B cell (primary cell): ENCODE results near the gene SLC7A5. TPM values are rescaled to one million over a fixed set of nuclear protein-coding genes. Genes with fewer than 3 reads are reported as not detected.

ENCODE experiments used
- ATAC-seq: fragments of 200-7000 bp; cut with Tn5 transposase; one replicate; pipeline ENCODE4 v1.10.0; 2021; ENCODE audit warnings: low read depth, mild to moderate bottlenecking, moderate number of reproducible peaks, moderate library complexity
- CTCF ChIA-PET: fragments of 350-600 bp; sonication (Branson Sonifier 250); formaldehyde crosslinking; loops from one replicate; lab custom pipeline; 2021; ENCODE audit warnings: antibody characterized with exemption, inconsistent platforms; lab: Charles Lee
- POLR2A ChIA-PET: fragments of 350-600 bp; sonication (Branson Sonifier 250); formaldehyde crosslinking; loops from one replicate; lab custom pipeline; 2021; ENCODE audit warnings: antibody characterized with exemption; lab: Charles Lee
- DNase-seq: peaks from one replicate; pipeline ENCODE4 v3.0.0; 2013
- H2AFZ ChIP-seq: 2 replicates; pipeline ENCODE4 v1.6.1; 2012; ENCODE audit warnings: mild to moderate bottlenecking, low read depth, low read length; ENCODE audit not compliant: insufficient read depth, poor library complexity, severe bottlenecking
- H3K27ac ChIP-seq, 2 donors: 1 replicate in 1 of 2; 2 replicates in 1 of 2; pipeline ENCODE4 v1.5.1; 2012 to 2013; ENCODE audit warnings: low read length in 2 of 2, mild to moderate bottlenecking in 2 of 2, moderate library complexity in 1 of 2
- H3K27me3 ChIP-seq, 4 experiments: fragments of 200-600 bp in 1 of 4; sonication (generic) in 1 of 4; replicated peaks in 1 of 4; 1 replicate in 2 of 4; 2 replicates in 2 of 4; pipeline versions ENCODE4 v1.6.1 to v1.7.0; 2013 to 2016; ENCODE audit warnings: low read length in 3 of 4, mild to moderate bottlenecking in 2 of 4, mixed read lengths in 1 of 4, moderate library complexity in 1 of 4; ENCODE audit not compliant: insufficient read depth in 4 of 4, control insufficient read depth in 3 of 4; ENCODE audit errors: control extremely low read depth in 1 of 4
- H3K36me3 ChIP-seq, 2 experiments: replicated peaks in 1 of 2; 1 replicate in 1 of 2; 2 replicates in 1 of 2; pipeline versions ENCODE4 v1.6.1 to v1.7.1; 2013; ENCODE audit warnings: low read length in 1 of 2; ENCODE audit not compliant: insufficient read depth in 2 of 2, control insufficient read depth in 1 of 2; ENCODE audit errors: control extremely low read depth in 1 of 2, extremely low read depth in 1 of 2
- H3K4me1 ChIP-seq, 2 donors: fragments of 200-600 bp in 1 of 2; sonication (generic) in 1 of 2; 1 replicate in 1 of 2; 2 replicates in 1 of 2; pipeline versions ENCODE4 v1.5.1 to v1.6.1; 2013 to 2017; ENCODE audit warnings: low read length in 2 of 2; ENCODE audit not compliant: control insufficient read depth in 2 of 2, insufficient read depth in 2 of 2
- H3K4me2 ChIP-seq: replicated peaks from 2 replicates; pipeline ENCODE3; 2012; ENCODE audit warnings: mild to moderate bottlenecking, low read depth, low read length; ENCODE audit not compliant: poor library complexity, severe bottlenecking
- H3K4me3 ChIP-seq, 5 experiments: fragments of 200-600 bp in 1 of 5; sonication (generic) in 1 of 5; 1 replicate in 3 of 5; 2 replicates in 2 of 5; pipeline versions ENCODE4 v1.5.1 to v1.7.0; 2011 to 2016; ENCODE audit warnings: low read length in 4 of 5, mild to moderate bottlenecking in 4 of 5, low read depth in 2 of 5, control low read depth in 1 of 5, moderate library complexity in 1 of 5; ENCODE audit not compliant: insufficient read depth in 1 of 5; ENCODE audit errors: control extremely low read depth in 1 of 5, extremely low read depth in 1 of 5
- H3K79me2 ChIP-seq: fragments of 200-600 bp; sonication (generic); one replicate; pipeline ENCODE4 v1.6.0; 2016; ENCODE audit warnings: low read length; ENCODE audit not compliant: control insufficient read depth, insufficient read depth
- H3K9ac ChIP-seq: fragments of 200-600 bp; sonication (generic); 2 replicates; pipeline ENCODE4 v1.6.1; 2017; ENCODE audit warnings: mild to moderate bottlenecking, low read length, moderate library complexity
- H3K9me3 ChIP-seq, 3 donors: one replicate each; pipeline versions ENCODE4 v1.6.1 to v1.7.1; 2013; ENCODE audit warnings: low read length in 2 of 3; ENCODE audit not compliant: control insufficient read depth in 2 of 3, insufficient read depth in 1 of 3; ENCODE audit errors: control extremely low read depth in 1 of 3
- H4K20me1 ChIP-seq: 2 replicates; pipeline ENCODE4 v1.6.0; 2012; ENCODE audit warnings: mild to moderate bottlenecking, low read length; ENCODE audit not compliant: insufficient read depth, control insufficient read depth, poor library complexity, severe bottlenecking
- H3K27ac Mint-ChIP-seq: one replicate; pipeline ENCODE4 v1.8.0; 2021; ENCODE audit warnings: mixed read lengths
- H3K27me3 Mint-ChIP-seq: one replicate; pipeline ENCODE4 v1.8.0; 2021; ENCODE audit warnings: mixed read lengths
- H3K4me1 Mint-ChIP-seq: one replicate; pipeline ENCODE4 v1.8.0; 2021; ENCODE audit warnings: mixed read lengths
- H3K4me3 Mint-ChIP-seq: one replicate; pipeline ENCODE4 v1.8.0; 2021; ENCODE audit warnings: mixed read lengths
- H3K9me3 Mint-ChIP-seq: one replicate; pipeline ENCODE4 v1.8.0; 2022; ENCODE audit warnings: mixed read lengths; ENCODE audit not compliant: insufficient read depth
- CTCF ChIP-seq: fragments of 200-600 bp; IDR thresholded peaks from one replicate; pipeline ENCODE4 v1.8.0; 2022; ENCODE audit warnings: antibody characterized with exemption, mild to moderate bottlenecking
- EZH2 ChIP-seq: IDR thresholded peaks from 2 replicates; pipeline ENCODE4 v1.6.1; 2012; ENCODE audit warnings: borderline replicate concordance, low read depth, mild to moderate bottlenecking, moderate library complexity, low read length; ENCODE audit not compliant: insufficient read depth, poor library complexity, severe bottlenecking
- WGBS: methylation state at CpG from one replicate; pipeline ENCODE4 v1.1.5; 2013; ENCODE audit warnings: missing lambda C conversion rate; ENCODE audit not compliant: insufficient coverage; 5-methylcytosine and 5-hydroxymethylcytosine counted together
- intact Hi-C: fragments of 100-400 bp; cut with micrococcal nuclease; formaldehyde crosslinking; loops from one replicate; pipeline ENCODE4 v1.10.0; 2022
- polyA plus RNA-seq: library from polyadenylated mRNA; depleted of rRNA; stranded (reverse); fragments of >200 nt; gene quantifications from 2 replicates; pipeline ENCODE4 v1.2.3, GENCODE V29; 2012
- total RNA-seq, 2 donors: library from RNA; stranded (reverse); fragments of 120-200 nt in 1 of 2; gene quantifications; 1 replicate in 1 of 2; 2 replicates in 1 of 2; pipeline versions ENCODE4 v1.2.3 to v1.2.4, GENCODE V29; 2013 to 2022

The SLC7A5 gene
- total and polyA plus RNA-seq, 2 donors (not counting 1 experiment from before 2014, with no cell fraction given) = 2.5 to 20.9 TPM

GRCh38 chr16:87843678-87844105 is 25.6 kb downstream of the SLC7A5 start:
- intact Hi-C loops = no loop called here
- no peaks in the 10 kb centered on the region for H3K9me3 Mint-ChIP-seq
- TF ChIP-seq CTCF = no peak
- no peak for TF ChIP-seq EZH2
- Histone ChIP-seq H3K4me2 (no peak overlapping the region), H3K9ac (no peak overlapping the region), H3K4me3 (no peak overlapping the region), H3K79me2 (peaks cover 14% of the 10 kb centered on the region), H3K9me3 (no peaks in the 10 kb centered on the region), H3K4me1 (peaks cover 0 to 18% of the 10 kb centered on the region in 2 donors), H3K27ac (no peak overlapping the region), H3K27me3 (no peaks in the 10 kb centered on the region), H4K20me1 (no peaks in the 10 kb centered on the region), H3K36me3 (peaks cover 0 to 12% of the 10 kb centered on the region in 2 experiments), H2AFZ (no peak overlapping the region)
- no peak overlapping the region for H3K27ac Mint-ChIP-seq
- POLR2A ChIA-PET = no interaction called here
- no peaks in the 10 kb centered on the region for H3K27me3 Mint-ChIP-seq
- no peak overlapping the region for H3K4me3 Mint-ChIP-seq
- CTCF ChIA-PET = interaction anchor here (1.3 kb wide), 1 partner anchor 65 kb away, joined by 5 read pairs; no protein-coding TSS in a partner anchor
- DNase-seq (no peak), ATAC-seq (no peak)
- WGBS = 92% methylated on average over 11 of the region's 17 CpGs
- H3K4me1 Mint-ChIP-seq = peaks cover 10% of the 10 kb centered on the region

DNA sequence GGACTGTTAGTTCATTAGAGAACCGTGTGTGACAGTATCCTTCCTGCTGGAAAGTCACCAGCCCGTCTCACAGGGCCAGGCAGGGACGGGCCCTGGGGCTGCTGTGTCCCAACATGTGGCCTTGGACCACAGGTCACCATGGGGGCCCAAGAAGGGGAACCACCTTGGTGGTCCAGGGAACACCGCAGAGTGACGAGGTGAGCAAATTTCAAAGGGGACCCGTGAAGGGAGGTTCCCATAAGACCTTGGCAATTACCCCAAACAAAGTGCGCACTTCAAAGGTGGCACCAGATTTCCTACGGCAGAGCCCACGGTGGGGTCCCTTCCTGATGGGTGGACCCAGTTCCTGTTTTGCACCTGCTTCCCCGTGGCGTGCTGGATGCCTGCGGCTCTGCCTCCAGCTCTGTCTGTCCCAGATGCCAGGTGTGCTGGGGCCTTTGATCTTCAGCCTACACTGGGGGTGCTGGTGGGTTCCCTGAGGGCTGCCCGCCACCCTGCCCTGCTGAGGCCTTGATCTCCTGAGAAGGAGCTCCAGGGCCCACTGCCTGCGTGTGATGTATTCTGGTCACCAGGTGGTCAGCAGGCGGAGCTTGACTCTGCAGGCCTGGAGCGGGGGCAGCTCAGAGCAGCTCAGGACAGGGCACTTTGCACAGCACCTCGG is 27.0 kb downstream of the SLC7A5 start:
- no peak overlapping the region for H3K4me3 ChIP-seq
- 65% methylated on average over 17 of the region's 17 CpGs for WGBS
- peaks cover 0 to 12% of the 10 kb centered on the region in 2 experiments for H3K36me3 ChIP-seq
- Mint-ChIP-seq H3K9me3 (no peaks in the 10 kb centered on the region), H3K4me1 (peaks cover 10% of the 10 kb centered on the region), H3K27ac (no peak overlapping the region), H3K27me3 (no peaks in the 10 kb centered on the region), H3K4me3 (no peak overlapping the region)
- peaks cover 0 to 18% of the 10 kb centered on the region in 2 donors for H3K4me1 ChIP-seq
- TF ChIP-seq CTCF (no peak), EZH2 (no peak)
- DNase-seq = no peak
- ChIA-PET CTCF (interaction anchor here (1.3 to 1.4 kb wide), 2 partner anchors 29 to 64 kb away, joined by 3 to 5 read pairs; no protein-coding TSS in a partner anchor), POLR2A (no interaction called here)
- H2AFZ ChIP-seq = no peak overlapping the region
- ATAC-seq = no peak
- no peaks in the 10 kb centered on the region for H3K9me3 ChIP-seq
- H3K27ac ChIP-seq = no peak overlapping the region
- intact Hi-C loops = no loop called here
- no peak overlapping the region for H3K4me2 ChIP-seq
- no peak overlapping the region for H3K9ac ChIP-seq
- peaks cover 14% of the 10 kb centered on the region for H3K79me2 ChIP-seq
- H3K27me3 ChIP-seq = no peaks in the 10 kb centered on the region
- H4K20me1 ChIP-seq = no peaks in the 10 kb centered on the region
